Measurements from ENCODE around the gene TARS1. TPM values are rescaled to one million over a fixed set of nuclear protein-coding genes. Genes with fewer than 3 reads are reported as not detected.

Gene TARS1
- total and polyA plus RNA-seq, 10 of the 15 experiments (the other 5 are each of a cell fraction or from before 2014, with no cell fraction given): 163 to 350 (median 228) TPM

- no peaks in the 10 kb centered on the region for H3K27me3 ChIP-seq (replicated peaks in 1 of 2; ENCODE audit: control insufficient read depth in 2 of 2, insufficient read depth in 2 of 2, low read length in 1 of 2)
- no peaks in the 10 kb centered on the region for H3K4me1 ChIP-seq (ENCODE audit: control insufficient read depth, insufficient read depth, low read length)
- ATAC-seq (no peak), FAIRE-seq (no peak), DNase-seq (ENCODE audit: low read depth, low spot score) (no peak)
- H2AFZ ChIP-seq (ENCODE audit: control insufficient read depth, low read depth, low read length): no peak overlapping the region
- no peaks in the 10 kb centered on the region for H3K36me3 ChIP-seq (ENCODE audit: control insufficient read depth in 2 of 2, insufficient read depth in 2 of 2, low read length in 1 of 2)
- 82% methylated on average over 6 of the region's 6 CpGs for WGBS (ENCODE audit: insufficient coverage, insufficient replicate concordance, low lambda C conversion rate, missing lambda C conversion rate)
- CTCF ChIA-PET: interaction anchor here (1.1 to 1.5 kb wide), 2 partner anchors 9 to 21 kb away, joined by 3 read pairs; no protein-coding TSS in a partner anchor
- no peak overlapping the region for H3K27ac ChIP-seq (ENCODE audit: control insufficient read depth, insufficient read depth)
- BruUV-seq (replicated peaks): no TSS peak
- H3K4me3 ChIP-seq: no peak overlapping the region
- in situ Hi-C loops (cut with MboI) (no loop called here), intact Hi-C loops (cut with micrococcal nuclease; ENCODE audit: unreplicated experiment) (no loop called here)
- no peaks in the 10 kb centered on the region for H3K79me2 ChIP-seq (ENCODE audit: control insufficient read depth, insufficient read depth, low read length)
- H3K9ac ChIP-seq (ENCODE audit: control insufficient read depth, insufficient read depth, low read length): no peak overlapping the region
- POLR2A ChIA-PET: no interaction called here
- TF ChIP-seq TBL1XR1 (IDR thresholded peaks at IDR 0.05; ENCODE audit: low read depth, low read length) (no peak), RELA (IDR thresholded peaks at IDR 0.05; ENCODE audit: borderline replicate concordance, partially characterized antibody) (no peak), CREM (IDR thresholded peaks at IDR 0.05; ENCODE audit: low read depth) (no peak), POLR2AphosphoS5 (IDR thresholded peaks at IDR 0.05; ENCODE audit: low read length) (no peak), ZNF217 (IDR thresholded peaks at IDR 0.05) (no peak), MXI1 (IDR thresholded peaks at IDR 0.05; ENCODE audit: low read depth, low read length) (no peak), PKNOX1 (IDR thresholded peaks at IDR 0.05) (no peak), BRCA1 (IDR thresholded peaks at IDR 0.05; ENCODE audit: low read depth, low read length) (no peak), MLLT1 (IDR thresholded peaks at IDR 0.05) (no peak)
- no peaks in the 10 kb centered on the region for H4K20me1 ChIP-seq (ENCODE audit: control insufficient read depth, insufficient read depth)
- SMC1A ChIA-PET (ENCODE audit: uncharacterized antibody, unreplicated experiment): interaction anchor here (1.1 kb wide), 1 partner anchor 16 kb away, joined by 3 read pairs; no protein-coding TSS in a partner anchor
- H3K4me2 ChIP-seq (ENCODE audit: control insufficient read depth, insufficient read depth): no peak overlapping the region
- RAD21 ChIA-PET (ENCODE audit: unreplicated experiment): no interaction called here
- no peaks in the 10 kb centered on the region for H3K9me3 ChIP-seq (replicated peaks; ENCODE audit: control insufficient read depth, insufficient read depth, low read length)
These were observed 48.8 kb downstream of the TARS1 start for GRCh38 chr5:33489481-33490067.
